HCT116 (cell line): Measurements from ENCODE around the gene TMCC1. TPM values are rescaled to one million over a fixed set of nuclear protein-coding genes. Genes with fewer than 3 reads are reported as not detected.

Source experiments
- ATAC-seq: fragments of 200-7000 bp; cut with Tn5 transposase; 2 replicates; pipeline ENCODE4 v1.9.1; 2020; ENCODE audit warnings: mild to moderate bottlenecking, moderate library complexity
- BruUV-seq: library from RNA; stranded (reverse); fragments of 400-500 nt; replicated peaks from 2 replicates; lab custom pipeline; 2021; lab: Mats Ljungman, UMichigan
- CTCF ChIA-PET: fragments of 300-600 bp; sonication (Branson Sonifier 250); formaldehyde crosslinking; loops from one replicate; lab custom pipeline; 2021; ENCODE audit warnings: antibody characterized with exemption; lab: Charles Lee
- POLR2A ChIA-PET: fragments of 300-600, 350-600 bp; sonication (Branson Sonifier 250); formaldehyde crosslinking; loops from one replicate; lab custom pipeline; 2021; ENCODE audit warnings: antibody characterized with exemption; lab: Charles Lee
- RAD21 ChIA-PET, 2 experiments: fragments of 300-600 bp; sonication (Branson Sonifier 250); formaldehyde crosslinking; loops; one replicate each; lab custom pipeline; 2023; ENCODE audit warnings: low total read pairs in 2 of 2; ENCODE audit not compliant: uncharacterized antibody in 2 of 2, unreplicated experiment in 2 of 2, low non-redundant PET in 1 of 2; lab: Charles Lee
- DNase-seq: peaks from one replicate; pipeline ENCODE4 v3.0.0-alpha.2; 2010; ENCODE audit warnings: low read depth, low spot score
- H2AFZ ChIP-seq: fragments of 200-600 bp; shearing (Covaris generic), sonication (generic); 2 replicates; pipeline ENCODE4 v1.6.1; 2017; ENCODE audit warnings: low read depth, mixed run types, mixed read lengths, antibody characterized with exemption, low read length; ENCODE audit not compliant: poor library complexity, severe bottlenecking
- H3K27ac ChIP-seq: 2 replicates; pipeline ENCODE4 v1.5.1; 2012; ENCODE audit warnings: low read depth, low read length
- H3K27me3 ChIP-seq: fragments of 200-600 bp; sonication (generic); 2 replicates; pipeline ENCODE4 v1.6.1; 2016; ENCODE audit warnings: mixed run types, low read length, mixed read lengths; ENCODE audit not compliant: insufficient read depth
- H3K36me3 ChIP-seq, 2 experiments: fragments of 200-500 bp in 1 of 2; fragments of 200-600 bp in 1 of 2; sonication (Bioruptor generic) in 1 of 2; sonication (generic) in 1 of 2; 2 replicates each; pipeline versions ENCODE4 v1.5.1 to v1.6.1; 2014 to 2016; ENCODE audit warnings: low read length in 2 of 2, inconsistent platforms in 1 of 2, mixed read lengths in 1 of 2, mixed run types in 1 of 2; ENCODE audit not compliant: insufficient read depth in 2 of 2, control insufficient read depth in 1 of 2
- H3K4me1 ChIP-seq, 2 experiments: fragments of 200-600 bp in 1 of 2; sonication (generic) in 1 of 2; 2 replicates each; pipeline versions ENCODE4 v1.5.1 to v1.6.1; 2012 to 2017; ENCODE audit warnings: low read length in 2 of 2, inconsistent platforms in 1 of 2, mild to moderate bottlenecking in 1 of 2, mixed read lengths in 1 of 2, mixed run types in 1 of 2, moderate library complexity in 1 of 2; ENCODE audit not compliant: insufficient read depth in 2 of 2, control insufficient read depth in 1 of 2
- H3K4me2 ChIP-seq: fragments of 200-600 bp; sonication (generic); 2 replicates; pipeline ENCODE4 v1.6.1; 2017; ENCODE audit warnings: mixed run types, low read length, mixed read lengths
- H3K4me3 ChIP-seq, 2 experiments: fragments of 200-600 bp in 1 of 2; sonication (generic) in 1 of 2; replicated peaks in 1 of 2; 2 replicates each; pipeline ENCODE4 v1.5.1; 2011 to 2016; ENCODE audit warnings: low read length in 2 of 2, control low read depth in 1 of 2, low read depth in 1 of 2, mild to moderate bottlenecking in 1 of 2, mixed read lengths in 1 of 2, mixed run types in 1 of 2
- H3K79me2 ChIP-seq: fragments of 200-600 bp; sonication (generic); 2 replicates; pipeline ENCODE4 v1.6.1; 2017; ENCODE audit warnings: mild to moderate bottlenecking, mixed run types, low read length, moderate library complexity, mixed read lengths; ENCODE audit not compliant: insufficient read depth
- H3K9ac ChIP-seq: fragments of 200-600 bp; sonication (generic); 2 replicates; pipeline ENCODE4 v1.6.1; 2016; ENCODE audit warnings: low read length, mixed read lengths
- H3K9me2 ChIP-seq: fragments of 200-600 bp; sonication (generic), shearing (Covaris generic); 2 replicates; pipeline ENCODE4 v1.6.1; 2017; ENCODE audit warnings: mixed run types, mild to moderate bottlenecking, moderate library complexity; ENCODE audit not compliant: insufficient read depth
- H3K9me3 ChIP-seq, 2 experiments: fragments of 200-500 bp in 1 of 2; fragments of 200-600 bp in 1 of 2; sonication (Bioruptor generic) in 1 of 2; sonication (generic) in 1 of 2; 2 replicates each; pipeline ENCODE4 v1.6.1; 2014 to 2017; ENCODE audit warnings: low read length in 2 of 2, mixed read lengths in 2 of 2, inconsistent platforms in 1 of 2, low read depth in 1 of 2, mild to moderate bottlenecking in 1 of 2, mixed run types in 1 of 2, moderate library complexity in 1 of 2; ENCODE audit not compliant: control insufficient read depth in 1 of 2, insufficient read depth in 1 of 2
- H4K20me1 ChIP-seq: fragments of 200-600 bp; sonication (generic), shearing (Covaris generic); 2 replicates; pipeline ENCODE4 v1.6.1; 2017; ENCODE audit warnings: mixed run types, mild to moderate bottlenecking, moderate library complexity; ENCODE audit not compliant: insufficient read depth
- ELF1 ChIP-seq: IDR thresholded peaks from 2 replicates; pipeline ENCODE4 v1.6.1; 2012; ENCODE audit warnings: low read depth, borderline replicate concordance
- JUND ChIP-seq: IDR thresholded peaks from 2 replicates; pipeline ENCODE4 v1.6.1; 2012
- POLR2AphosphoS5 ChIP-seq: IDR thresholded peaks from 2 replicates; pipeline ENCODE4 v1.6.1; 2011; ENCODE audit warnings: mild to moderate bottlenecking, low read depth, low read length, moderate library complexity
- TCF7L2 ChIP-seq: IDR thresholded peaks from 2 replicates; pipeline ENCODE4 v1.7.0; 2011; ENCODE audit warnings: borderline replicate concordance, inconsistent platforms; ENCODE audit not compliant: insufficient read depth, insufficient read length; ENCODE audit errors: extremely low read depth
- YY1 ChIP-seq: IDR thresholded peaks from 2 replicates; pipeline ENCODE4 v1.6.1; 2011; ENCODE audit warnings: low read length, low read depth, moderate library complexity, mild to moderate bottlenecking; ENCODE audit not compliant: insufficient replicate concordance; ENCODE audit errors: extremely low read depth
- ZNF274 ChIP-seq: fragments of 200-500 bp; sonication (Bioruptor generic); IDR thresholded peaks from 2 replicates; pipeline ENCODE4 v1.6.1; 2014; ENCODE audit warnings: mild to moderate bottlenecking, low read depth, low read length, inconsistent platforms
- intact Hi-C: fragments of 100-400 bp; cut with micrococcal nuclease; formaldehyde crosslinking; loops from 2 replicates; pipeline ENCODE4 v1.10.0; 2022
- total RNA-seq: library from RNA; stranded (reverse); gene quantifications from one replicate; pipeline ENCODE4 v1.2.1, GENCODE V29; 2021; ENCODE audit not compliant: unreplicated experiment
- TF ChIP-seq, protein P1 (sequence below), 3 experiments: fragments of 200-600 bp in 1 of 3; sonication (generic) in 1 of 3; IDR thresholded peaks in 2 of 3; conservative IDR thresholded peaks in 1 of 3; 2 replicates each; pipeline ENCODE4 v1.5.1; 2012 to 2017; ENCODE audit warnings: low read depth in 2 of 3, low read length in 2 of 3, antibody characterized with exemption in 1 of 3, borderline replicate concordance in 1 of 3, control low read depth in 1 of 3, mild to moderate bottlenecking in 1 of 3, mixed read lengths in 1 of 3, mixed run types in 1 of 3, moderate library complexity in 1 of 3; ENCODE audit not compliant: insufficient read depth in 1 of 3

Gene TMCC1
- total RNA-seq, 1 experiment from 2014 or later: 32.5 TPM

- ChIA-PET RAD21 (no interaction called here), POLR2A (no interaction called here), CTCF (interaction anchor here (4.3 kb wide), 1 partner anchor 134 kb away, joined by 33 read pairs; no protein-coding TSS in a partner anchor)
- no TSS peak for BruUV-seq
- peaks cover 15 to 24% of the 10 kb centered on the region in 2 experiments for H3K4me1 ChIP-seq
- no peaks in the 10 kb centered on the region for H3K36me3 ChIP-seq
- intact Hi-C loops: loop anchor here (5.0 kb wide), 2 partner anchors 242 to 483 kb away; no protein-coding TSS in a partner anchor
- H3K9me2 ChIP-seq: no peaks in the 10 kb centered on the region
- no peak overlapping the region for H3K4me3 ChIP-seq
- TF ChIP-seq ZNF274: no peak
- TF ChIP-seq YY1: no peak
- no peak for TF ChIP-seq TCF7L2
- no peak for TF ChIP-seq JUND
- TF ChIP-seq ELF1: no peak
- no peak for TF ChIP-seq POLR2AphosphoS5
- TF ChIP-seq, protein P1, sequence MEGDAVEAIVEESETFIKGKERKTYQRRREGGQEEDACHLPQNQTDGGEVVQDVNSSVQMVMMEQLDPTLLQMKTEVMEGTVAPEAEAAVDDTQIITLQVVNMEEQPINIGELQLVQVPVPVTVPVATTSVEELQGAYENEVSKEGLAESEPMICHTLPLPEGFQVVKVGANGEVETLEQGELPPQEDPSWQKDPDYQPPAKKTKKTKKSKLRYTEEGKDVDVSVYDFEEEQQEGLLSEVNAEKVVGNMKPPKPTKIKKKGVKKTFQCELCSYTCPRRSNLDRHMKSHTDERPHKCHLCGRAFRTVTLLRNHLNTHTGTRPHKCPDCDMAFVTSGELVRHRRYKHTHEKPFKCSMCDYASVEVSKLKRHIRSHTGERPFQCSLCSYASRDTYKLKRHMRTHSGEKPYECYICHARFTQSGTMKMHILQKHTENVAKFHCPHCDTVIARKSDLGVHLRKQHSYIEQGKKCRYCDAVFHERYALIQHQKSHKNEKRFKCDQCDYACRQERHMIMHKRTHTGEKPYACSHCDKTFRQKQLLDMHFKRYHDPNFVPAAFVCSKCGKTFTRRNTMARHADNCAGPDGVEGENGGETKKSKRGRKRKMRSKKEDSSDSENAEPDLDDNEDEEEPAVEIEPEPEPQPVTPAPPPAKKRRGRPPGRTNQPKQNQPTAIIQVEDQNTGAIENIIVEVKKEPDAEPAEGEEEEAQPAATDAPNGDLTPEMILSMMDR (IDR thresholded peaks at IDR 0.05 in 2 of 3, conservative IDR thresholded peaks at IDR 0.05 in 1 of 3; ENCODE audit: borderline replicate concordance in 1 of 3, insufficient read depth in 1 of 3, low read depth in 2 of 3, low read length in 2 of 3): 0 out of 6 replicates have a peak, but pooled peaks of 1 of the 3 experiments have one; percentile 3
- no peak overlapping the region for H2AFZ ChIP-seq
- ATAC-seq (no peak), DNase-seq (no peak)
- H4K20me1 ChIP-seq: no peaks in the 10 kb centered on the region
- H3K27me3 ChIP-seq: no peaks in the 10 kb centered on the region
- H3K79me2 ChIP-seq: no peaks in the 10 kb centered on the region
- H3K4me2 ChIP-seq: peak overlapping the region; percentile 86; the same call in 1 of the 2 replicates
- no peaks in the 10 kb centered on the region for H3K9me3 ChIP-seq
- H3K9ac ChIP-seq: no peak overlapping the region
- H3K27ac ChIP-seq: peak overlapping the region; percentile 97
These were observed 269.0 kb downstream of the TMCC1 start for GRCh38 chr3:129624347-129625071.
